GM10248 (cell line): Measurements from ENCODE around the gene GPC6.

Experiments
- CTCF ChIA-PET: fragments of 300-600 bp; sonication (Branson Sonifier 250); formaldehyde crosslinking; extraction: SDS; loops from one replicate; lab custom pipeline; 2021; ENCODE audit warnings: antibody characterized with exemption; lab: Yijun Ruan, JAX
- POLR2A ChIA-PET: fragments of 350-650 bp; sonication (Branson Sonifier 250); formaldehyde crosslinking; extraction: SDS; loops from one replicate; lab custom pipeline; 2020; ENCODE audit warnings: antibody characterized with exemption; lab: Yijun Ruan, JAX
- DNase-seq: peaks from one replicate; pipeline ENCODE4 v3.0.0; 2012; ENCODE audit errors: extremely low spot score
- CTCF ChIP-seq: IDR thresholded peaks from 2 replicates; pipeline ENCODE4 v1.5.1; 2012; ENCODE audit warnings: mild to moderate bottlenecking, low read depth; ENCODE audit errors: extremely low read depth, missing control alignments, control extremely low read depth

GPC6 gene

GRCh38 chr13:93672996-93673395 lies 446.4 kb downstream of the GPC6 start:
- CTCF ChIA-PET: no interaction called here
- DNase-seq: no peak
- POLR2A ChIA-PET: no interaction called here
- no peak for TF ChIP-seq CTCF

GRCh38 chr13:93673885-93674284 lies 447.3 kb downstream of the GPC6 start:
- no peak for TF ChIP-seq CTCF
- no peak for DNase-seq
- ChIA-PET CTCF (no interaction called here), POLR2A (no interaction called here)

GRCh38 chr13:93674337-93674755 lies 447.7 kb downstream of the GPC6 start:
- ChIA-PET POLR2A (no interaction called here), CTCF (no interaction called here)
- no peak for TF ChIP-seq CTCF
- no peak for DNase-seq

GRCh38 chr13:93680329-93680728 lies 453.7 kb downstream of the GPC6 start:
- no peak for TF ChIP-seq CTCF
- no peak for DNase-seq
- POLR2A ChIA-PET: no interaction called here
- CTCF ChIA-PET: interaction anchor here (1.1 kb wide), 1 partner anchor 10 kb away, joined by 3 read pairs; no protein-coding TSS in a partner anchor

- ChIA-PET CTCF (no interaction called here), POLR2A (no interaction called here)
- TF ChIP-seq CTCF: no peak
Measured at GRCh38 chr13:93685900-93686299, 459.3 kb downstream of the GPC6 start.

GRCh38 chr13:93686399-93686798 lies 459.8 kb downstream of the GPC6 start:
- TF ChIP-seq CTCF: no peak
- no peak for DNase-seq
- POLR2A ChIA-PET: no interaction called here
- CTCF ChIA-PET: no interaction called here

More at GRCh38 chr13:93685900-93686299, 459.3 kb downstream of the GPC6 start:
- DNase-seq: no peak

GRCh38 chr13:93687261-93687660 lies 460.7 kb downstream of the GPC6 start:
- CTCF ChIA-PET: no interaction called here
- POLR2A ChIA-PET: no interaction called here
- no peak for TF ChIP-seq CTCF
- DNase-seq: no peak
